Brain microvascular endothelial cell (primary cell): ENCODE data around the gene TNS3.

Experiments
- DNase-seq: peaks from one replicate; pipeline ENCODE4 v3.0.0-alpha.2; 2020
- H3K27ac ChIP-seq: fragments of 250-450 bp; sonication (Bioruptor Pico); 2 replicates; pipeline ENCODE4 v1.5.1; 2020; ENCODE audit warnings: mild to moderate bottlenecking, moderate library complexity
- H3K27me3 ChIP-seq: fragments of 250-450 bp; sonication (Bioruptor Pico); replicated peaks from 2 replicates; pipeline ENCODE4 v1.5.1; 2020; ENCODE audit warnings: mild to moderate bottlenecking
- H3K36me3 ChIP-seq: fragments of 250-450 bp; sonication (Bioruptor Pico); replicated peaks from 2 replicates; pipeline ENCODE4 v1.5.1; 2020; ENCODE audit warnings: mild to moderate bottlenecking
- H3K4me3 ChIP-seq: 2 replicates; pipeline ENCODE4 v1.5.1; 2011; ENCODE audit warnings: low read depth, mild to moderate bottlenecking, control low read depth, low read length, moderate library complexity
- in situ Hi-C: cut with HindIII; loops from 2 replicates; pipeline ENCODE4 v1.10.0; 2017; ENCODE audit warnings: low sequenced_read_pairs, low pct_ligation_motif_present
- TF ChIP-seq, protein P1 (sequence below): IDR thresholded peaks from 2 replicates; pipeline ENCODE4 v1.5.1; 2011; ENCODE audit warnings: low read depth, mild to moderate bottlenecking, moderate library complexity, low read length, control low read depth, inconsistent platforms; ENCODE audit errors: missing control alignments

Gene TNS3

GRCh38 chr7:47389171-47389922 lies 192.6 kb downstream of the TNS3 start:
- peaks cover 12% of the 10 kb centered on the region for H3K36me3 ChIP-seq
- TF ChIP-seq, protein P1, sequence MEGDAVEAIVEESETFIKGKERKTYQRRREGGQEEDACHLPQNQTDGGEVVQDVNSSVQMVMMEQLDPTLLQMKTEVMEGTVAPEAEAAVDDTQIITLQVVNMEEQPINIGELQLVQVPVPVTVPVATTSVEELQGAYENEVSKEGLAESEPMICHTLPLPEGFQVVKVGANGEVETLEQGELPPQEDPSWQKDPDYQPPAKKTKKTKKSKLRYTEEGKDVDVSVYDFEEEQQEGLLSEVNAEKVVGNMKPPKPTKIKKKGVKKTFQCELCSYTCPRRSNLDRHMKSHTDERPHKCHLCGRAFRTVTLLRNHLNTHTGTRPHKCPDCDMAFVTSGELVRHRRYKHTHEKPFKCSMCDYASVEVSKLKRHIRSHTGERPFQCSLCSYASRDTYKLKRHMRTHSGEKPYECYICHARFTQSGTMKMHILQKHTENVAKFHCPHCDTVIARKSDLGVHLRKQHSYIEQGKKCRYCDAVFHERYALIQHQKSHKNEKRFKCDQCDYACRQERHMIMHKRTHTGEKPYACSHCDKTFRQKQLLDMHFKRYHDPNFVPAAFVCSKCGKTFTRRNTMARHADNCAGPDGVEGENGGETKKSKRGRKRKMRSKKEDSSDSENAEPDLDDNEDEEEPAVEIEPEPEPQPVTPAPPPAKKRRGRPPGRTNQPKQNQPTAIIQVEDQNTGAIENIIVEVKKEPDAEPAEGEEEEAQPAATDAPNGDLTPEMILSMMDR: no peak
- no peak for DNase-seq

GRCh38 chr7:47387506-47387905 lies 194.4 kb downstream of the TNS3 start:
- H3K4me3 ChIP-seq: no peak overlapping the region
- H3K27ac ChIP-seq: no peak overlapping the region
- no peaks in the 10 kb centered on the region for H3K27me3 ChIP-seq
- H3K36me3 ChIP-seq: peaks cover 2% of the 10 kb centered on the region
- in situ Hi-C loops: no loop called here
- no peak for DNase-seq
- TF ChIP-seq, protein P1: no peak

More at GRCh38 chr7:47389171-47389922, 192.6 kb downstream of the TNS3 start:
- H3K27me3 ChIP-seq: no peaks in the 10 kb centered on the region
- H3K27ac ChIP-seq: no peak overlapping the region
- in situ Hi-C loops: no loop called here
- H3K4me3 ChIP-seq: no peak overlapping the region

- TF ChIP-seq, protein P1: no peak
- in situ Hi-C loops: no loop called here
- no peaks in the 10 kb centered on the region for H3K27me3 ChIP-seq
- H3K36me3 ChIP-seq: peaks cover 2% of the 10 kb centered on the region
- DNase-seq: no peak
- no peak overlapping the region for H3K4me3 ChIP-seq
- no peak overlapping the region for H3K27ac ChIP-seq
Measured at GRCh38 chr7:47386273-47386835, 195.6 kb downstream of the TNS3 start.

GRCh38 chr7:47385536-47386125 lies 196.3 kb downstream of the TNS3 start:
- Histone ChIP-seq H3K27ac (no peak overlapping the region), H3K4me3 (no peak overlapping the region), H3K27me3 (no peaks in the 10 kb centered on the region), H3K36me3 (peaks cover 2% of the 10 kb centered on the region)
- in situ Hi-C loops: no loop called here
- TF ChIP-seq, protein P1: no peak
- no peak for DNase-seq

- Histone ChIP-seq H3K27me3 (no peaks in the 10 kb centered on the region), H3K36me3 (peaks cover 2% of the 10 kb centered on the region), H3K4me3 (no peak overlapping the region), H3K27ac (no peak overlapping the region)
- TF ChIP-seq, protein P1: no peak
- in situ Hi-C loops: no loop called here
- DNase-seq: no peak
Measured at GRCh38 chr7:47384755-47385535, 197.0 kb downstream of the TNS3 start.
